ENCODE data around the gene EFHC1.

- no peak for TF ChIP-seq POLR2AphosphoS5 (IDR thresholded peaks at IDR 0.05)
- no peak for TF ChIP-seq EP300 (conservative IDR thresholded peaks at IDR 0.05; ENCODE audit: poor library complexity, severe bottlenecking)
- TF ChIP-seq EZH2 (IDR thresholded peaks at IDR 0.05; ENCODE audit: borderline replicate concordance, insufficient read depth, low read length, poor library complexity, severe bottlenecking) = no peak
- TF ChIP-seq CTCF (IDR thresholded peaks at IDR 0.05; ENCODE audit: poor library complexity, severe bottlenecking) = no peak
- no peak for TF ChIP-seq TAF1 (IDR thresholded peaks at IDR 0.05; ENCODE audit: low read depth)
- no peak for TF ChIP-seq MXI1 (conservative IDR thresholded peaks at IDR 0.05; ENCODE audit: poor library complexity, severe bottlenecking)
- TF ChIP-seq RAD21 (conservative IDR thresholded peaks at IDR 0.05) = no peak
- no peak for TF ChIP-seq REST (IDR thresholded peaks at IDR 0.05; ENCODE audit: borderline replicate concordance)
Measured at GRCh38 chr6:52551483-52552277, 131.5 kb downstream of the EFHC1 start.

All from neural cell (in vitro differentiated cells).